ENCODE measurements around the gene RASA3. TPM values are rescaled to one million over a fixed set of nuclear protein-coding genes. Genes with fewer than 3 reads are reported as not detected.

Gene RASA3
- total RNA-seq, 3 donors from 2014 or later (not counting 1 experiment from before 2014, with no cell fraction given), result 252 to 277 (median 274) TPM

- no peak overlapping the region for H3K4me3 ChIP-seq (ENCODE audit: low read length)
- H3K4me1 ChIP-seq (ENCODE audit: control insufficient read depth, insufficient read depth, low read length), result peaks cover 95% of the 10 kb centered on the region
- Mint-ChIP-seq H3K36me3 (no peaks in the 10 kb centered on the region), H3K4me1 (peaks cover 72 to 91% of the 10 kb centered on the region in 2 donors), H3K27me3 (ENCODE audit: low read depth in 2 of 2) (no peaks in the 10 kb centered on the region), H3K9me3 (no peaks in the 10 kb centered on the region), H3K27ac (peak overlapping the region; percentile 91 to 92), H3K4me3 (peak overlapping the region; percentile 71)
- no peaks in the 10 kb centered on the region for H3K9me3 ChIP-seq (ENCODE audit: control insufficient read depth, insufficient read depth, low read length)
- peak overlapping the region; percentile 0 for H3K27ac ChIP-seq (ENCODE audit: low read length)
- intact Hi-C loops (cut with micrococcal nuclease), result no loop called here
- 65% methylated on average over 26 of the region's 26 CpGs for WGBS (ENCODE audit: insufficient coverage)
- ATAC-seq, result no peak
- H3K36me3 ChIP-seq (ENCODE audit: control insufficient read depth, insufficient read depth, low read length), result peaks cover 23% of the 10 kb centered on the region
- H3K27me3 ChIP-seq (ENCODE audit: control insufficient read depth, insufficient read depth, low read length), result no peaks in the 10 kb centered on the region
- TF ChIP-seq CTCF (IDR thresholded peaks at IDR 0.05), result no peak
- DNase-seq, result no peak
Observed at GRCh38 chr13:114122591-114123211, 9.7 kb downstream of the RASA3 start.

- Mint-ChIP-seq H3K27me3 (ENCODE audit: low read depth in 2 of 2) (no peaks in the 10 kb centered on the region), H3K9me3 (no peaks in the 10 kb centered on the region), H3K4me1 (peaks cover 66 to 91% of the 10 kb centered on the region in 2 donors), H3K36me3 (no peaks in the 10 kb centered on the region), H3K27ac (peak overlapping the region; percentile 91 to 92), H3K4me3 (peak overlapping the region; percentile 42)
- Histone ChIP-seq H3K4me1 (ENCODE audit: control insufficient read depth, insufficient read depth, low read length) (peaks cover 94% of the 10 kb centered on the region), H3K9me3 (ENCODE audit: control insufficient read depth, insufficient read depth, low read length) (no peaks in the 10 kb centered on the region), H3K4me3 (ENCODE audit: low read length) (no peak overlapping the region), H3K27me3 (ENCODE audit: control insufficient read depth, insufficient read depth, low read length) (no peaks in the 10 kb centered on the region), H3K27ac (ENCODE audit: low read length) (no peak overlapping the region), H3K36me3 (ENCODE audit: control insufficient read depth, insufficient read depth, low read length) (peaks cover 23% of the 10 kb centered on the region)
- ATAC-seq, result no peak
- no peak for DNase-seq
- intact Hi-C loops (cut with micrococcal nuclease), result no loop called here
- no peak for TF ChIP-seq CTCF (IDR thresholded peaks at IDR 0.05)
- 91% methylated on average over 11 of the region's 11 CpGs for WGBS (ENCODE audit: insufficient coverage)
Observed at GRCh38 chr13:114122127-114122511, 10.3 kb downstream of the RASA3 start.

GRCh38 chr13:114121496-114122126, 10.8 kb downstream of the RASA3 start:
- DNase-seq, result no peak
- H3K4me1 Mint-ChIP-seq, result peaks cover 61 to 88% of the 10 kb centered on the region in 2 donors
- H3K27me3 Mint-ChIP-seq (ENCODE audit: low read depth in 2 of 2), result no peaks in the 10 kb centered on the region
- no peaks in the 10 kb centered on the region for H3K36me3 Mint-ChIP-seq
- H3K4me3 ChIP-seq (ENCODE audit: low read length), result no peak overlapping the region
- H3K4me1 ChIP-seq (ENCODE audit: control insufficient read depth, insufficient read depth, low read length), result peaks cover 89% of the 10 kb centered on the region
- intact Hi-C loops (cut with micrococcal nuclease), result no loop called here
- WGBS (ENCODE audit: insufficient coverage), result 89% methylated on average over 24 of the region's 24 CpGs
- peaks cover 23% of the 10 kb centered on the region for H3K36me3 ChIP-seq (ENCODE audit: control insufficient read depth, insufficient read depth, low read length)
- H3K9me3 ChIP-seq (ENCODE audit: control insufficient read depth, insufficient read depth, low read length), result no peaks in the 10 kb centered on the region
- ATAC-seq, result no peak
- H3K27me3 ChIP-seq (ENCODE audit: control insufficient read depth, insufficient read depth, low read length), result no peaks in the 10 kb centered on the region
- peak overlapping the region; percentile 42 for H3K4me3 Mint-ChIP-seq
- no peak overlapping the region for H3K27ac ChIP-seq (ENCODE audit: low read length)
- H3K9me3 Mint-ChIP-seq, result no peaks in the 10 kb centered on the region
- H3K27ac Mint-ChIP-seq, result peak overlapping the region; percentile 92 to 99
- TF ChIP-seq CTCF (IDR thresholded peaks at IDR 0.05), result no peak

Measured in natural killer cell (primary cell).